Neuron (in vitro differentiated cells): ENCODE measurements around the gene C19orf38.
A peak's percentile ranks its signal among the peaks of the same experiment; 100 is the strongest.
"Not testable (repeated sequence)": the region's sequence is repeated elsewhere in the genome, so short reads cannot be mapped to it uniquely, and the experiment has no call there.

ENCODE experiments used
- H2AFZ ChIP-seq: one replicate; pipeline ENCODE4 v1.6.1; 2013; ENCODE audit warnings: low read depth, mild to moderate bottlenecking, inconsistent platforms, low read length, moderate library complexity
- H3K27me3 ChIP-seq: one replicate; pipeline ENCODE4 v1.6.1; 2013; ENCODE audit warnings: low read length; ENCODE audit not compliant: insufficient read depth
- H3K36me3 ChIP-seq: one replicate; pipeline ENCODE4 v1.6.1; 2013; ENCODE audit warnings: low read length; ENCODE audit not compliant: insufficient read depth
- H3K4me1 ChIP-seq: one replicate; pipeline ENCODE4 v1.6.1; 2013; ENCODE audit warnings: low read length; ENCODE audit not compliant: insufficient read depth
- H3K4me3 ChIP-seq: 2 replicates; pipeline ENCODE4 v1.5.1; 2013; ENCODE audit warnings: mild to moderate bottlenecking, low read length, moderate library complexity
- H3K9me3 ChIP-seq: one replicate; pipeline ENCODE4 v1.6.1; 2013; ENCODE audit warnings: low read length

The C19orf38 gene

GRCh38 chr19:10866495-10866894 is 18.3 kb downstream of the C19orf38 start:
- H2AFZ ChIP-seq, result no peak overlapping the region
- H3K4me1 ChIP-seq, result peaks cover 15% of the 10 kb centered on the region
- no peaks in the 10 kb centered on the region for H3K36me3 ChIP-seq
- H3K27me3 ChIP-seq, result no peaks in the 10 kb centered on the region
- no peak overlapping the region for H3K4me3 ChIP-seq
- no peaks in the 10 kb centered on the region for H3K9me3 ChIP-seq

GRCh38 chr19:10868872-10869547 is 20.8 kb downstream of the C19orf38 start:
- no peak overlapping the region for H2AFZ ChIP-seq
- H3K9me3 ChIP-seq, result no peaks in the 10 kb centered on the region
- H3K4me1 ChIP-seq, result peaks cover 12% of the 10 kb centered on the region
- H3K4me3 ChIP-seq, result no peak overlapping the region
- no peaks in the 10 kb centered on the region for H3K36me3 ChIP-seq
- H3K27me3 ChIP-seq, result no peaks in the 10 kb centered on the region

- H2AFZ ChIP-seq, H3K9me3 ChIP-seq, H3K4me3 ChIP-seq, H3K36me3 ChIP-seq, H3K27me3 ChIP-seq, H3K4me1 ChIP-seq: not testable (repeated sequence)
These were observed 21.7 kb downstream of the C19orf38 start for GRCh38 chr19:10869872-10870311.

GRCh38 chr19:10870501-10870954 is 22.3 kb downstream of the C19orf38 start:
- Histone ChIP-seq H3K36me3 (peaks cover 5% of the 10 kb centered on the region), H3K4me1 (peaks cover 9% of the 10 kb centered on the region), H3K9me3 (no peaks in the 10 kb centered on the region), H3K27me3 (no peaks in the 10 kb centered on the region), H2AFZ (peak overlapping the region; percentile 27), H3K4me3 (peak overlapping the region; percentile 54)

GRCh38 chr19:10870955-10871603 is 22.9 kb downstream of the C19orf38 start, which contains the start of gene CARM1:
TSS of gene CARM1 (plus strand) at chr19:10871553. CDS start at chr19:10871703, 150 bp downstream.
- Histone ChIP-seq H3K27me3 (no peaks in the 10 kb centered on the region), H3K9me3 (no peaks in the 10 kb centered on the region), H3K36me3 (peaks cover 5% of the 10 kb centered on the region), H2AFZ (peak within 1 kb of the TSS; percentile 71), H3K4me3 (peak within 1 kb of the TSS; percentile 98), H3K4me1 (peaks cover 9% of the 10 kb centered on the region)

- no peaks in the 10 kb centered on the region for H3K9me3 ChIP-seq
- H2AFZ ChIP-seq, result peak overlapping the region; percentile 71
- H3K27me3 ChIP-seq, result no peaks in the 10 kb centered on the region
- peak overlapping the region; percentile 98 for H3K4me3 ChIP-seq
- H3K36me3 ChIP-seq, result peaks cover 5% of the 10 kb centered on the region
- peaks cover 17% of the 10 kb centered on the region for H3K4me1 ChIP-seq
These were observed 23.7 kb downstream of the C19orf38 start for GRCh38 chr19:10871711-10872545.

- Histone ChIP-seq H3K27me3 (no peaks in the 10 kb centered on the region), H3K4me1 (peaks cover 18% of the 10 kb centered on the region), H3K9me3 (no peaks in the 10 kb centered on the region), H2AFZ (peak overlapping the region; percentile 71), H3K4me3 (peak overlapping the region; percentile 98), H3K36me3 (peaks cover 5% of the 10 kb centered on the region)
These were observed 24.4 kb downstream of the C19orf38 start for GRCh38 chr19:10872546-10873107.

GRCh38 chr19:10874024-10874423 is 25.8 kb downstream of the C19orf38 start:
- Histone ChIP-seq H3K4me1 (peaks cover 18% of the 10 kb centered on the region), H2AFZ (no peak overlapping the region), H3K9me3 (no peaks in the 10 kb centered on the region), H3K36me3 (peaks cover 5% of the 10 kb centered on the region), H3K27me3 (no peaks in the 10 kb centered on the region), H3K4me3 (no peak overlapping the region)

- Histone ChIP-seq H2AFZ (no peak overlapping the region), H3K4me1 (peaks cover 35% of the 10 kb centered on the region)
These were observed 28.4 kb downstream of the C19orf38 start for GRCh38 chr19:10876459-10877240.

GRCh38 chr19:10877608-10878007 is 29.4 kb downstream of the C19orf38 start:
- H3K36me3 ChIP-seq, H2AFZ ChIP-seq, H3K4me3 ChIP-seq, H3K9me3 ChIP-seq, H3K27me3 ChIP-seq: not testable (repeated sequence)
- H3K4me1 ChIP-seq, result peaks cover 43% of the 10 kb centered on the region

More at GRCh38 chr19:10876459-10877240, 28.4 kb downstream of the C19orf38 start:
- Histone ChIP-seq H3K4me3 (no peak overlapping the region), H3K9me3 (no peaks in the 10 kb centered on the region), H3K27me3 (no peaks in the 10 kb centered on the region), H3K36me3 (peaks cover 5% of the 10 kb centered on the region)

- H3K27me3 ChIP-seq, result no peaks in the 10 kb centered on the region
- H3K36me3 ChIP-seq, result peaks cover 5% of the 10 kb centered on the region
- H2AFZ ChIP-seq, result no peak overlapping the region
- no peak overlapping the region for H3K4me3 ChIP-seq
- H3K9me3 ChIP-seq, result no peaks in the 10 kb centered on the region
- peaks cover 44% of the 10 kb centered on the region for H3K4me1 ChIP-seq
These were observed 30.0 kb downstream of the C19orf38 start for GRCh38 chr19:10878253-10878652.

- H3K4me3 ChIP-seq, result no peak overlapping the region
- peaks cover 59% of the 10 kb centered on the region for H3K4me1 ChIP-seq
- H3K9me3 ChIP-seq, result no peaks in the 10 kb centered on the region
- no peaks in the 10 kb centered on the region for H3K27me3 ChIP-seq
- H3K36me3 ChIP-seq, result no peaks in the 10 kb centered on the region
- no peak overlapping the region for H2AFZ ChIP-seq
These were observed 33.3 kb downstream of the C19orf38 start for GRCh38 chr19:10881403-10882107.
